HG03354 (cell line): ENCODE measurements around the gene NEDD4L.

Experiments
- ATAC-seq: cut with Tn5 transposase; IDR thresholded peaks from one replicate; pipeline ENCODE4 v1.9.1; 2021; ENCODE audit warnings: mild to moderate bottlenecking; ENCODE audit not compliant: unreplicated experiment, poor library complexity, severe bottlenecking

Gene NEDD4L

DNA sequence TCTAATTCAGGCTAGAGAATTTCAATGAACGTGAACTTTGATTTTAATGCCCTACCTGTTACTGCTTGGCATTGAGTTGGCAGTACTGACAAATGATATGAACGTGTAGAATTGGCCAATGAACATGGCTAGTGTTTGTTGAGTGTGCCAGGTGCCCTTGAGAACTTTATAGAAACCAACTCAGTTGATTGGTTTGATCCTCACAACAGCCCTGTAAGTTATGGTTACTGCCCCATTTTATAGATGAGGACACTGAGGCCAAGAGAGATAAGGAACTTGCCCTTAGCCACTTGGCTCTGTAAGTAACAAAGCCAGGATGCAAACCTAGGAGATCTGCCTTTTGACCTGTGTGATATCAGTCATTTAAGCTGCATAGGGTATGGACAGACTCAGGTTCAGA lies 275.7 kb downstream of the NEDD4L start:
- ATAC-seq, result no peak

DNA sequence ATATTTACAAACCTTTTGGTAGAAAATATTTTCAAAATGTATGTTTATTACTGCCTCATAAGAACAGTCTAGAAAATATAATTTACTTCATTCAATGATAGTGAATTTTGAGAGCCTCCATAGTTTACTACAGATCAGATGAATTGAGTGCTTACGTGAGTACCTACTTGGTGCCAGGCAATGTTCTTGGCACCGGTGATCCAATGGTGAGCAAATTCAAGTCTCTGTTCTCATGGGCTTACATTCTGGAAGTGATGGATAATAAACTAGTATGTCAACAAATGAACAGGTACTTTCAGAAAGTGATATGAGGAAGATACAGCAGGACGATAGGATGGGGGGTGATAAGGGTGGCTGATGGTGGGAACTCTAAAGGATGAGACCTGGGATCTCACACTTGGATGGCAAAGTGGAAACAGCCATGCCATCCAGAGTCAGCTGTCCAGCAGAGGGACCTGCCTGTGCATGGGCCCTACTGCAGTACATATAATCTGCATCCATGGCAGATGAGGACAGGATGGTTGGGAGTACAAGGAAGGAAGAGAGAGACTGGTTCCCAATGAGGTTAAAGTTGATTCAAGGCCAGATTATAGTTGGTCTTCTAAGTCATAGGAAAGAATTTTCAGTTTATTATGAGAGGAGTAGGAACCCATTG lies 277.0 kb downstream of the NEDD4L start:
- ATAC-seq, result no peak

- peak; percentile 78 for ATAC-seq
Measured at GRCh38 chr18:58321986-58322385, 278.0 kb downstream of the NEDD4L start.

DNA sequence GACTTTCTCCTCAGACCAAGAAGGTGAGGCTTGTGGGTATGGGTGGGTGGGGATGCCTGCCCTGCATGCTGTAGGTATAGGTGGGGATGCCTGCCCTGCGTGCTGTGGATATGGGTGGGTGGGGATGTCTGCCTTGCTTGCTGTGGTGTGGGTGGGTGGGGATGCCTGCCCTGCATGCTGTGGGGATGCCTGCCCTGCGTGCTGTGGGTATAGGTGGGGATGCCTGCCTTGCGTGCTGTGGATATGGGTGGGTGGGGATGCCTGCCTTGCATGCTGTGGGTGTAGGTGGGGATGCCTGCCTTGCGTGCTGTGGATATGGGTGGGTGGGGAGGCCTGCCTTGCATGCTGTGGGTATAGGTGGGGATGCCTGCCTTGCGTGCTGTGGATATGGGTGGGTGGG lies 278.4 kb downstream of the NEDD4L start:
- ATAC-seq, result no peak

GRCh38 chr18:58323866-58324762 lies 280.1 kb downstream of the NEDD4L start:
- ATAC-seq, result no peak

GRCh38 chr18:58324824-58325480 lies 280.9 kb downstream of the NEDD4L start:
- ATAC-seq, result no peak

- no peak for ATAC-seq
Measured at GRCh38 chr18:58325494-58325893, 281.5 kb downstream of the NEDD4L start.

DNA sequence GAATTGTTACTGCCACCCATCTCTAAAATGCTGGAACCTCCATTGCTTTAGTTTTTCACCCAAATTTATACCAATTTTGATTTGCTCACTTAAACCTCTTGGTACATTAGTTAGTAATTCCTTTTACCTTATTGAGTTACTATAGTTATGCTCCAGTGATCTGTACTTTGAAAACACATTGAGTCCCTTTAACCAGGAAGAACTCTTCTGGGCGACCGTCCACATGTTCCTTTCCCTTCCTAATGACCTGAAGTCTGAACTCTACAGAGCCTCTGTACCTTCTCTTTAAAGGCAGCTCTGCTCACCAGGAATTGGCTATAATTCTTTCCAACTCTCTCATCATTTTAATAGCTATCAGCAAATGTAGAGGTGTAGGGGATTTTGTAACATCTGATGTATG lies 290.0 kb downstream of the NEDD4L start:
- no peak for ATAC-seq

DNA sequence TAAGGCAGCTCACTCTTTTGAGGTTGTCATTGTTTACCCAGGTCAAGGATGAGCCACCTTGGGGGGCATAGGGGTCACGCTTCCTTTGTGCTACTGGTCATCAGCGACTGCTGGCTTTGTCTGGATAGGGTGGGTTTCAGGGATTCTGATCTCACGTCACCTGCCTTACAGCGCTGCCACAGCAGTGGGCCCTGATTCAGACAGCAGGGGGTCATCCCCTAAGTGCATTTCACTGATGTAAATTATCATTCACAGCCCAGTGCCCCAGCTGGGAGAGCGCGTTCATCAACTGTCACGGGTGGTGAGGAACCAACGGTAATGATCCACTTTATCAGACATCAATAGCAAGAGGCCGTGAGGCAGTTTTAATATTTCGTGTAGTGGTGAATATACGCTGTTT lies 291.2 kb downstream of the NEDD4L start:
- ATAC-seq, result no peak

DNA sequence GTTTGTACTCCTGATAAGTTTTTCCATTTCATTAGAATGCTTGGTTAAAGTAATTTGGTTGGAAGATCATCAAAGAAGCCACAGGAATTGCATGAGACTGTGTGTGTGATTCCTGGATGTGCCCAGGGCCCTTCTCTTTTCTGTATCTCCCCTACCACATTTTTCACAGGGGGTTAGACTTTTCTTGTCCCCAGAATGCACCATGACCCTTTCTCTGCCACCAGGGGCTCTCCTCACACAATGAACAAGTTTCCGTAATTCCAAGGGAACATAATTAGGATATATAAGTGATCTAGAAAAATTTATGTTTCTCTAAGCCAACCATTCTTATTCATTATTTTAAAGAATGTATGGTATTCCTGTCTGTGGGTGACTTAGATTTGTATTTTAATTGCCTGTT lies 291.8 kb downstream of the NEDD4L start:
- no peak for ATAC-seq

DNA sequence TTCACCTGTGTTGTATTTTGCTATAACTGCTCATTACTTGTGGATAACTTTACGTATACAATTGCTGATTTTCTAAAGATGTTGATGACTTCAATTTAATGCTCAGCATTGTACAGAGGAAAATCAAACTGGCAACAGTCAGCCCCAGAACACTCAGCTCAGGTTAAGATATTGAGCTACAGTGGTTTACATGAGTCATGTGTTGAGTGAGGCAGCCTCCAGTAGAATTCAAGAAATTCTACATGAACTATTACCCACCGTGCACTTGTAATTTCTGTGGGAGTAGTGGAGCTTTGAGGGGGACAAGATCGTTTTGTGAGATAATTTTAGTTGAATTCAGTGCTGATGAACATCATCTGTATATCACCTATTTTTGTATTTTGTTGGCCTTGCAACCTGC lies 292.6 kb downstream of the NEDD4L start:
- no peak for ATAC-seq

GRCh38 chr18:58337285-58337684 lies 293.3 kb downstream of the NEDD4L start:
- no peak for ATAC-seq

DNA sequence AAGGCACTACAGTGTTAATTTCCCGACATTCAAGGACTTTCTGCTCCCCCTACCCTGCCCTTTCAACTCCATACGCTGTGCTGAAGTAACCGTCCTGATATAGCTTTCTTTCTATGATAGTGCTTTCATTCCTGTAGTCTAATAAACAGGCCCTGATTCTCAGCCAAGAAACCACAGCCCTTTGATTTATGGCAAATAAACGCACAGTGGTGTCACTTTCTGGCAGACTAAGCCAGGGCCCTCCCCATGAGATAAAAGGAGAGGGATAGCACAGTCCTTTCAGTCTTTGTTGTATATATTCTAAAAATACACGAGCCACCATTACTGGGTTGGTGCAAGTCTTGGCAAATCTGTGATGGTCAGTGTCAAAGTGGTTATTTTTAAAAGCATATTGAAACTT lies 293.7 kb downstream of the NEDD4L start:
- ATAC-seq, result no peak

- ATAC-seq, result no peak
Measured at GRCh38 chr18:58338141-58338540, 294.1 kb downstream of the NEDD4L start.

DNA sequence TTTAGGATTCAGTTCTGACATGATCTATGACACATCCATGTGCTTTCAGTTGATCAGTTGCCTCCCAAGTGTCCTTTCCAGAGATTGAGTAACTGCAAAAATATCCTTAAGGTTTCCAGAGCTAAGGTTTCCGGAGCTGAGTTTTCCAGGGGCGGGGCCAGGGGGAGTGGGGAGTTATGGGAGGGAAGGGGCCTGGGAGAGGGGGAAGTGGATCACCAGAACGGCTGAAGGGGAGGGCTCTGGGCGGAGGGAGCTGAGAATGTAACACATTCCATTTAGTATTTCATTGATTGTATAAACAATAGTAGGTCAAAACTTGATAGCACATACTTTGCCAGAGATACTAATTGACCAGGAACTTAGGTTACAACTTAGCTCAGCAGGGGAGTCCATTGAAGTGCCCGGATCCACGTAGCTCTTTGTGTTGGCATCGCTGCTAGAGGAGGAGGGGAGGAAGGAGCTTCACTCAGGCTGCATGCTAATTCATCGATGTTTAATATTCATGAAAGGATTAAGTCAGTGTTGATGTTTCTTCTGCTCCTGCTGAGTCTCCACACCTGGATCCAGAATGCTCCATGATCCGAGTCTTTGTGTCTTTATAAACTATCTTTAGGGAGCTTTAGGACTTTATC lies 295.1 kb downstream of the NEDD4L start:
- ATAC-seq, result no peak

DNA sequence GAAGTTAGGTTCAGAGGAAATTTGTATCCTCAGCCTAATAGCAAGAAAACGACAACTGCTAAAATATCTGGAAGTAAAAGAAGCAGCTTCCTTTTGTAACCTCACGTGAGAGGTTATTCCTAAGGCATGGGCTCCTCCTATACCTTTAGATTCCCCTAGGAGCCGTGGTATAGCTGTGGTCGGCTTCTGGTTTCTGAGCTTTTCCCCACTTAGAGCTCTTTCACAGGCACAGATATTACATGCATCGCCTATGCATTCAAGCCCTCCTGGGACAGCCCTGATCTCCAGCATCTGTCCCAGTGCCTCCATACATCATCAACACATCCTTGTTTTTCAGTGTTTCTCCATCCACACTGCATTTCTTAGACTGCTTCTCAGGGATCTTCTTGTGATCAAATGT lies 295.9 kb downstream of the NEDD4L start:
- no peak for ATAC-seq

DNA sequence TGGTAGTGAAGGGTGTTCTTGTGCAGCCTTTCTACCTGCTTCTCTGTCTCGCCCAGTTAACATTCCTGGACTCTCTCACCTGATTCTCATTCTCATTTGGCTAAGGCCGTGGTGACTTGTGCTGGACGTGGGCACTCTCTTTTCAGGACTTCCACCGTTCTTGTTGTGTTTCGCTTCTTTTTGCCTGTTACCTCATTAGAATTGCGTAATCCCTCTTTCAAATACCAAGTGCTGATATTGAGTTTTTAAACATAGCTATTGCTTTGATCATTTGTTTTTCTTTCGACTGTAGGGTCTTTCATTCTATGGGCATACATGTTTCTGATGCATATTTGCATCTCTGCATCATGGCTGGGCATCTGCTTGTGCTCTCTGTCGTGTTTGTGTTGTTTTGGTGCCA lies 297.9 kb downstream of the NEDD4L start:
- no peak for ATAC-seq

- ATAC-seq, result no peak
Measured at GRCh38 chr18:58344080-58344670, 300.1 kb downstream of the NEDD4L start.

DNA sequence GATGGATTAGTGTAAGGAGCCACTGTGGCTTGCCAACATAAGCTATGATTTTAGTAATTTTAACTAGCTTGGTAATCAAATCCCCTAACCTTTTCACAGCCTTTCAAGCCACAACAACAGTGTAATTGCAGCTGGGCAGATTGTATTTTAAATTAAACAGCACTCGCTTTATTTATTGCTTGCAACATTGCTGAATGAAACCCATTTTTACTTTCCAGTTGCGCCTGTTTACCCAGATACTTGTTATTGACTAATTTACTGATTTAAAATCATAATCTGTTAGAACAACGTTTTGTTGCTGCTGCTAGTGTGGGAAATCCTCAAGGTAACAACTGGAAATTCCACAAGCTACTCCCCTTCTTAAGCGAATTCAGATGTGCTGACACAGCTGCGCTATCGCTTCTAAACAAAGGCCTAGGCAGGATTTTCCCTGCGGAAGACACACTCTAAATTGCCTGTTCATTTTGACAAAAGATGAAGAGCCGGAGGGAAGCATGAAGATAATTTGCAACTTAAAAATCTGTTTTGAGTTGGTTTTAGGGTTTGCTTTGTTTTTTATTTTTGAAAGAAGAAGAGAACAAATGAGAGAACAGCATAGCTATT lies 300.9 kb downstream of the NEDD4L start:
- ATAC-seq, result no peak

- no peak for ATAC-seq
Measured at GRCh38 chr18:58345875-58346274, 301.8 kb downstream of the NEDD4L start.
